Neural cell (in vitro differentiated cells): ENCODE measurements around the gene POLR3B.

ENCODE experiments used
- CTCF ChIP-seq: fragments of 450-650 bp; IDR thresholded peaks from 2 replicates; pipeline ENCODE4 v1.5.1; 2014; ENCODE audit warnings: antibody characterized with exemption, mild to moderate bottlenecking, moderate library complexity; ENCODE audit not compliant: poor library complexity, severe bottlenecking
- EZH2 ChIP-seq: fragments of 200-600, 300-800 bp; shearing (Covaris generic), sonication (generic); IDR thresholded peaks from 2 replicates; pipeline ENCODE4 v1.6.1; 2014; ENCODE audit warnings: antibody characterized with exemption, low read length, borderline replicate concordance, mild to moderate bottlenecking; ENCODE audit not compliant: insufficient read depth, poor library complexity, severe bottlenecking
- MXI1 ChIP-seq: fragments of 450-650 bp; conservative IDR thresholded peaks from 2 replicates; pipeline ENCODE4 v1.6.1; 2014; ENCODE audit warnings: antibody characterized with exemption, mild to moderate bottlenecking; ENCODE audit not compliant: poor library complexity, severe bottlenecking
- REST ChIP-seq: IDR thresholded peaks from 2 replicates; pipeline ENCODE4 v1.6.1; 2012; ENCODE audit warnings: borderline replicate concordance
- TAF1 ChIP-seq: IDR thresholded peaks from 2 replicates; pipeline ENCODE4 v1.6.1; 2012; ENCODE audit warnings: low read depth

GRCh38 chr12:106343214-106343528 lies 14.4 kb upstream of the POLR3B start:
- TF ChIP-seq REST (no peak), CTCF (no peak), EZH2 (no peak), MXI1 (no peak), TAF1 (no peak)
